H9 (cell line): ENCODE data around the gene LHFPL2. TPM values are rescaled to one million over a fixed set of nuclear protein-coding genes. Genes with fewer than 3 reads are reported as not detected.

Source experiments
- DNase-seq: peaks from one replicate; pipeline ENCODE4 v3.0.0-alpha.2; 2017
- H2AFZ ChIP-seq: one replicate; pipeline ENCODE4 v1.6.1; 2013; ENCODE audit warnings: mild to moderate bottlenecking, low read length, control low read depth, moderate library complexity
- H2AK5ac ChIP-seq: 2 replicates; pipeline ENCODE4 v1.6.1; 2013; ENCODE audit warnings: low read length, control low read depth, mixed read lengths; ENCODE audit not compliant: insufficient read length
- H2BK120ac ChIP-seq: one replicate; pipeline ENCODE4 v1.6.1; 2013; ENCODE audit warnings: low read depth, mild to moderate bottlenecking, low read length, control low read depth, inconsistent platforms; ENCODE audit not compliant: poor library complexity, severe bottlenecking
- H2BK12ac ChIP-seq: 2 replicates; pipeline ENCODE4 v1.6.1; 2013; ENCODE audit warnings: low read length, control low read depth, mixed read lengths, low read depth; ENCODE audit not compliant: insufficient read length
- H2BK15ac ChIP-seq: 2 replicates; pipeline ENCODE4 v1.6.1; 2013; ENCODE audit warnings: low read depth, low read length, control low read depth
- H2BK20ac ChIP-seq: one replicate; pipeline ENCODE4 v1.6.1; 2013; ENCODE audit warnings: low read depth, mild to moderate bottlenecking, low read length, control low read depth, inconsistent platforms; ENCODE audit not compliant: poor library complexity, severe bottlenecking
- H2BK5ac ChIP-seq: 2 replicates; pipeline ENCODE4 v1.6.1; 2013; ENCODE audit warnings: low read length, control low read depth, mixed read lengths; ENCODE audit not compliant: insufficient read length
- H3K14ac ChIP-seq: 2 replicates; pipeline ENCODE4 v1.6.1; 2013; ENCODE audit warnings: low read length, control low read depth; ENCODE audit not compliant: insufficient read depth
- H3K18ac ChIP-seq: 2 replicates; pipeline ENCODE4 v1.6.1; 2013; ENCODE audit warnings: low read depth, mild to moderate bottlenecking, mixed read lengths, low read length, control low read depth; ENCODE audit not compliant: insufficient read length
- H3K23ac ChIP-seq: 2 replicates; pipeline ENCODE4 v1.6.1; 2013; ENCODE audit warnings: low read length, control low read depth, mixed read lengths, low read depth; ENCODE audit not compliant: insufficient read length
- H3K23me2 ChIP-seq: 2 replicates; pipeline ENCODE4 v1.6.1; 2013; ENCODE audit warnings: low read depth, mild to moderate bottlenecking, mixed read lengths, low read length, control low read depth; ENCODE audit not compliant: insufficient read length, poor library complexity, severe bottlenecking
- H3K27ac ChIP-seq: 2 replicates; pipeline ENCODE4 v1.5.1; 2013; ENCODE audit warnings: low read length, control low read depth, mixed read lengths, low read depth; ENCODE audit not compliant: insufficient read length
- H3K27me3 ChIP-seq: 2 replicates; pipeline ENCODE4 v1.6.1; 2013; ENCODE audit warnings: low read length, control low read depth, inconsistent platforms; ENCODE audit not compliant: insufficient read depth
- H3K4ac ChIP-seq: 2 replicates; pipeline ENCODE4 v1.6.1; 2013; ENCODE audit warnings: low read depth, mild to moderate bottlenecking, control low read depth, inconsistent platforms, low read length, moderate library complexity
- H3K4me1 ChIP-seq: 2 replicates; pipeline ENCODE4 v1.6.1; 2013; ENCODE audit warnings: low read length, control low read depth, inconsistent platforms; ENCODE audit not compliant: insufficient read depth
- H3K4me2 ChIP-seq: 2 replicates; pipeline ENCODE4 v1.6.1; 2013; ENCODE audit warnings: low read length, control low read depth, mixed read lengths; ENCODE audit not compliant: insufficient read length, insufficient read depth
- H3K56ac ChIP-seq: 2 replicates; pipeline ENCODE4 v1.6.1; 2013; ENCODE audit warnings: low read depth, mild to moderate bottlenecking, mixed read lengths, low read length, control low read depth; ENCODE audit not compliant: insufficient read length
- H3K79me1 ChIP-seq: 2 replicates; pipeline ENCODE4 v1.6.1; 2013; ENCODE audit warnings: low read depth, mild to moderate bottlenecking, moderate library complexity, low read length, control low read depth, inconsistent platforms; ENCODE audit not compliant: insufficient read depth, poor library complexity, severe bottlenecking
- H3K79me2 ChIP-seq: 2 replicates; pipeline ENCODE4 v1.6.1; 2013; ENCODE audit warnings: low read length, control low read depth, inconsistent platforms; ENCODE audit not compliant: insufficient read depth
- H3K9ac ChIP-seq: 2 replicates; pipeline ENCODE4 v1.6.1; 2013; ENCODE audit warnings: low read length, control low read depth, mixed read lengths; ENCODE audit not compliant: insufficient read length; ENCODE audit errors: extremely low read depth
- H3K9me3 ChIP-seq: one replicate; pipeline ENCODE4 v1.6.1; 2013; ENCODE audit warnings: low read depth, low read length, inconsistent platforms; ENCODE audit not compliant: control insufficient read depth
- H3T11ph ChIP-seq: one replicate; pipeline ENCODE4 v1.6.1; 2013; ENCODE audit warnings: mild to moderate bottlenecking, low read length, control low read depth, inconsistent platforms
- H4K20me1 ChIP-seq: one replicate; pipeline ENCODE4 v1.6.1; 2013; ENCODE audit not compliant: control insufficient read depth, insufficient read length, insufficient read depth
- H4K5ac ChIP-seq: 2 replicates; pipeline ENCODE4 v1.6.1; 2013; ENCODE audit warnings: low read depth, mild to moderate bottlenecking, mixed read lengths, low read length, control low read depth; ENCODE audit not compliant: insufficient read length
- H4K8ac ChIP-seq: replicated peaks from 2 replicates; pipeline ENCODE4 v1.6.1; 2013; ENCODE audit warnings: low read length, control low read depth, mixed read lengths, low read depth; ENCODE audit not compliant: insufficient read length
- H4K91ac ChIP-seq: 2 replicates; pipeline ENCODE4 v1.6.1; 2013; ENCODE audit warnings: low read depth, mild to moderate bottlenecking, moderate library complexity, mixed read lengths, low read length, control low read depth; ENCODE audit not compliant: insufficient read length
- H3K27ac Mint-ChIP-seq, 3 experiments: 2 replicates in 2 of 3; 3 replicates in 1 of 3; pipeline ENCODE4 v1.8.0; 2020 to 2021; ENCODE audit warnings: mixed read lengths in 3 of 3, mild to moderate bottlenecking in 1 of 3, moderate library complexity in 1 of 3
- H3K27me3 Mint-ChIP-seq: 2 replicates; pipeline ENCODE4 v1.8.0; 2021; ENCODE audit warnings: low read depth, mild to moderate bottlenecking, moderate library complexity, mixed read lengths
- H3K36me3 Mint-ChIP-seq, 3 experiments: 2 replicates in 2 of 3; 3 replicates in 1 of 3; pipeline ENCODE4 v1.8.0; 2020 to 2021; ENCODE audit warnings: low read depth in 3 of 3, mixed read lengths in 3 of 3; ENCODE audit not compliant: insufficient read depth in 1 of 3
- H3K4me1 Mint-ChIP-seq, 2 experiments: 2 replicates each; pipeline ENCODE4 v1.8.0; 2020; ENCODE audit warnings: mixed read lengths in 2 of 2
- H3K4me3 Mint-ChIP-seq, 2 experiments: 2 replicates in 1 of 2; 3 replicates in 1 of 2; pipeline ENCODE4 v1.8.0; 2020 to 2021; ENCODE audit warnings: mild to moderate bottlenecking in 2 of 2, mixed read lengths in 2 of 2, moderate library complexity in 1 of 2
- H3K9me3 Mint-ChIP-seq, 2 experiments: 2 replicates in 1 of 2; 3 replicates in 1 of 2; pipeline ENCODE4 v1.8.0; 2020; ENCODE audit warnings: mild to moderate bottlenecking in 2 of 2, mixed read lengths in 2 of 2, moderate library complexity in 1 of 2
- WGBS: extraction: QIAGEN DNeasy Blood & Tissue Kit; methylation state at CpG from one replicate; pipeline ENCODE4 v1.1.7; 2013; ENCODE audit warnings: missing lambda C conversion rate, low lambda C conversion rate, mixed read lengths; ENCODE audit not compliant: insufficient read length; ENCODE audit errors: extremely low coverage; 5-methylcytosine and 5-hydroxymethylcytosine counted together
- total RNA-seq: library from RNA; stranded (reverse); gene quantifications from 2 replicates; pipeline ENCODE4 v1.2.1, GENCODE V29; 2021
- TF ChIP-seq, protein P1 (sequence below): fragments of 200-600 bp; sonication (generic); conservative IDR thresholded peaks from 3 replicates; pipeline ENCODE4 v1.8.0; 2021; ENCODE audit warnings: antibody characterized with exemption, mild to moderate bottlenecking

The LHFPL2 gene
- total RNA-seq, 1 experiment from 2014 or later: 26.3 TPM

DNA sequence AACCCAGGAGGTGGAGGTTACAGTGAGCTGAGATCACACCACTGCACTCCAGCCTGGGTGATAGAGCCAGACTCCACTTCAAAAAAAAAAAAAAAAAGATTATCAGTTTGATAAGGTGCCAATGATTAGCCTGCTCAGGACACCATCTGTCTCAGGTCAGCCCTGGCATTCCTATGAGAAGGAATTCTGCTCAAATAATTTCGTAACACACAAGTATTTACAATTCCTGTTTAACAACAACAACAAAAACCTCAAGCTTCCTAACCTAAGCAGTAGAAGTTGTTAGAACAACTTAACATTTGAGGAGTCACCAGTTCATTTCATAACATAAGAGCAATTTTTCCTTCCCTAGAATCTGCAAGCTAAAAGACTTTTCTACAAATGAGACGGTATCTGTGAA, 85.0 kb downstream of the LHFPL2 start:
- Histone ChIP-seq H2BK120ac (no peak overlapping the region), H3K18ac (no peak overlapping the region), H2BK12ac (no peak overlapping the region), H3K9me3 (no peaks in the 10 kb centered on the region), H3K27me3 (no peaks in the 10 kb centered on the region), H3K79me1 (no peaks in the 10 kb centered on the region), H4K5ac (no peak overlapping the region), H2BK5ac (no peak overlapping the region), H3K79me2 (no peaks in the 10 kb centered on the region), H2BK20ac (no peak overlapping the region), H3K14ac (no peak overlapping the region), H3K4ac (no peak overlapping the region), H2AFZ (no peak overlapping the region), H4K91ac (no peak overlapping the region), H3K23me2 (no peaks in the 10 kb centered on the region), H3K9ac (no peak overlapping the region), H3K56ac (no peak overlapping the region), H3T11ph (no peak overlapping the region), H4K20me1 (no peaks in the 10 kb centered on the region), H4K8ac (no peak overlapping the region), H2BK15ac (no peak overlapping the region), H2AK5ac (no peak overlapping the region), H3K23ac (no peak overlapping the region), H3K4me1 (peaks cover 2% of the 10 kb centered on the region), H3K27ac (no peak overlapping the region), H3K4me2 (no peak overlapping the region)
- no peaks in the 10 kb centered on the region for H3K9me3 Mint-ChIP-seq
- DNase-seq: no peak
- no peak overlapping the region for H3K4me3 Mint-ChIP-seq
- no peaks in the 10 kb centered on the region for H3K27me3 Mint-ChIP-seq
- no CpG with 5 or more reads among the region's 2 CpGs for WGBS
- H3K4me1 Mint-ChIP-seq: peaks cover 8 to 16% of the 10 kb centered on the region in 2 experiments
- H3K27ac Mint-ChIP-seq: no peak overlapping the region
- TF ChIP-seq, protein P1, sequence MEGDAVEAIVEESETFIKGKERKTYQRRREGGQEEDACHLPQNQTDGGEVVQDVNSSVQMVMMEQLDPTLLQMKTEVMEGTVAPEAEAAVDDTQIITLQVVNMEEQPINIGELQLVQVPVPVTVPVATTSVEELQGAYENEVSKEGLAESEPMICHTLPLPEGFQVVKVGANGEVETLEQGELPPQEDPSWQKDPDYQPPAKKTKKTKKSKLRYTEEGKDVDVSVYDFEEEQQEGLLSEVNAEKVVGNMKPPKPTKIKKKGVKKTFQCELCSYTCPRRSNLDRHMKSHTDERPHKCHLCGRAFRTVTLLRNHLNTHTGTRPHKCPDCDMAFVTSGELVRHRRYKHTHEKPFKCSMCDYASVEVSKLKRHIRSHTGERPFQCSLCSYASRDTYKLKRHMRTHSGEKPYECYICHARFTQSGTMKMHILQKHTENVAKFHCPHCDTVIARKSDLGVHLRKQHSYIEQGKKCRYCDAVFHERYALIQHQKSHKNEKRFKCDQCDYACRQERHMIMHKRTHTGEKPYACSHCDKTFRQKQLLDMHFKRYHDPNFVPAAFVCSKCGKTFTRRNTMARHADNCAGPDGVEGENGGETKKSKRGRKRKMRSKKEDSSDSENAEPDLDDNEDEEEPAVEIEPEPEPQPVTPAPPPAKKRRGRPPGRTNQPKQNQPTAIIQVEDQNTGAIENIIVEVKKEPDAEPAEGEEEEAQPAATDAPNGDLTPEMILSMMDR: no peak
- H3K36me3 Mint-ChIP-seq: peaks cover 0 to 20% (median 5%) of the 10 kb centered on the region in 3 experiments; a peak in 4 of 7 replicates
